Epithelial cell of esophagus (primary cell): ENCODE results near the gene NEDD4.
A peak's percentile ranks its signal among the peaks of the same experiment; 100 is the strongest.

ENCODE experiments used
- DNase-seq: peaks from one replicate; pipeline ENCODE4 v3.0.0; 2010; ENCODE audit warnings: low read depth
- H3K4me3 ChIP-seq: 2 replicates; pipeline ENCODE4 v1.5.1; 2011; ENCODE audit warnings: mild to moderate bottlenecking, low read length, control low read depth
- CTCF ChIP-seq: IDR thresholded peaks from 2 replicates; pipeline ENCODE4 v1.5.1; 2011; ENCODE audit warnings: low read depth, mild to moderate bottlenecking, low read length, control low read depth, inconsistent platforms; ENCODE audit not compliant: insufficient read depth; ENCODE audit errors: missing control alignments

Gene NEDD4

DNA sequence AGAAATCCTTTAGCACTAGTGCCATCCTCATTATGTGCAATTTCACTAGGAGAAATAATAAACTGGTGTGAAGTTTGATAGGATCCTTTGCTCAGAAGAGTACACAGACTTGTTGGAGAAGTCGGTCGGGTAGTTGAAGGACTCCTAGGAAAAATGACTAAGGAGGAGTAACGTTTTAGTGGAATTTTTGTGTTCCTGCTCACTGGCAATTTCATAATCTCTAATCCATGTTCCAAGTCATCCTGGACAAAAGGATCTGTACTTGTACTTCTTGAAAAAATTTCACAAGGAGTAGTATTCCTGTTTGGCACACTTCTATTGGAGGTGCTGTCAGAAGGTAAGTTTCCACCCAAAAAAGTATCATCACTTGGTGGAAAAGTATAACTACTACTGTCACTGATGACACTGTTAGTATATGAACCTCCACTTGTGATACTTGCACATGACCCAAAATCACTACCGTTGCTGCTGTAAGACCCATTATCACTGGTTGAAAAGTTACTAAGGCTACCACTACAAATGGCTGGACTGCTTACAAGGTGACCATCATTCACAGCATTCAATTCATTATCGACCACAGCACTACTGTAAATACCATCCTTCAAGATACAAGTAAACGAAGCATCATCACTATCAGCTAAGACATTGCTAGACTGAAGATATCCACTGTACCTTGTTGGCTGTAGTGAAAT, 77.4 kb downstream of the NEDD4 start:
- TF ChIP-seq CTCF, result no peak
- H3K4me3 ChIP-seq, result no peak overlapping the region
- DNase-seq, result peak; percentile 67

DNA sequence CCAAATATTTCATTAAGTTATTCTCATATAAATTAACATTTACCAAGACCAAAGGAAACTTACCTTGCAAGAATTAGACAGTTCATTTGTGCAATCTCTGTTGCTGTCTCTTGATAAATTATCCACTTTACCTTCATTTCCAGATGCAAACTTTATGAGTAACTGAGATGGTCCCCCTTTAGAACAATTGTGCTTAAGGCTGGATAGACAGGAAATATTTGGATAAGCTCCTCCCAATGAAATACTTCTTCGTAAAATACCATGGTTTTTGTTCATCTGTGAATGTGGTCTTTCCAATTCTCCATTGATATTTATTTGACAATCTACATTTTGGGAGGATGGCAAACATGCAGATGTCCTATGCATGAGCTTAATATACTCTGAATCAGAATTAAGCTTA, 78.2 kb downstream of the NEDD4 start:
- no peak for DNase-seq
- no peak for TF ChIP-seq CTCF
- no peak overlapping the region for H3K4me3 ChIP-seq

- peak overlapping the region; percentile 2 for H3K4me3 ChIP-seq
- no peak for TF ChIP-seq CTCF
- no peak for DNase-seq
These were observed 79.0 kb downstream of the NEDD4 start for GRCh38 chr15:55914446-55914845.

DNA sequence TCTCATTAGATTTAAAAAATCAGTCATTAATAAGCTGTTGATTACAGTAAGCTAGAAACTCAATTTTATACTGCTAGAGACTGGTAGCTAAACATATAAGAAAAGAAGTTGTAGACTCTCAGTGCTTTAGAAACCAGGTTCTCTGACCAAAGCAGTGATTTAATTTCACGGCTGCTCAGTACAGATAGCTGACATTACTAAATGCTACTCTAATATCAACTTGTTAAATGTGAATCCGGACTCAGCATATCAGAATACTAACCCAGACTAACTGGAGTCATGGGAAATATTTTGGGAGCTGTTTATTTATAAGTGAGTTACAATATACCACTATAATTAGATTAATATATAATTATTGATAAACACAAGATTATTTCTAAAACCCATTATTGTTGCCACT, 80.4 kb downstream of the NEDD4 start:
- no peak for TF ChIP-seq CTCF
- DNase-seq, result no peak
- no peak overlapping the region for H3K4me3 ChIP-seq

- no peak overlapping the region for H3K4me3 ChIP-seq
- peak; percentile 84 for DNase-seq
- TF ChIP-seq CTCF, result no peak
These were observed 84.2 kb downstream of the NEDD4 start for GRCh38 chr15:55909036-55909811.

GRCh38 chr15:55907797-55908196, 85.6 kb downstream of the NEDD4 start:
- peak; percentile 98 for DNase-seq
- no peak for TF ChIP-seq CTCF
- H3K4me3 ChIP-seq, result no peak overlapping the region
